Fibroblast of the aortic adventitia (primary cell): Measurements from ENCODE around the gene TSR3. TPM values are rescaled to one million over a fixed set of nuclear protein-coding genes. Genes with fewer than 3 reads are reported as not detected.

Experiments
- DNase-seq: peaks from one replicate; pipeline ENCODE4 v3.0.0-alpha.2; 2010; ENCODE audit warnings: low read depth
- H3K4me3 ChIP-seq: 2 replicates; pipeline ENCODE4 v1.5.1; 2011; ENCODE audit warnings: low read depth, mild to moderate bottlenecking, control low read depth, low read length, moderate library complexity
- total RNA-seq: library from RNA; depleted of rRNA; stranded (reverse); fragments of >200 nt; gene quantifications from 2 replicates; pipeline ENCODE4 v1.2.3, GENCODE V29; 2012; ENCODE audit warnings: low replicate concordance
- TF ChIP-seq, protein P1 (sequence below): IDR thresholded peaks from 2 replicates; pipeline ENCODE4 v1.5.1; 2011; ENCODE audit warnings: mild to moderate bottlenecking, low read length, control low read depth, inconsistent platforms; ENCODE audit not compliant: insufficient read depth

The TSR3 gene
- total RNA-seq, 1 donor = 49.3 TPM

- no peak for DNase-seq
- TF ChIP-seq, protein P1, sequence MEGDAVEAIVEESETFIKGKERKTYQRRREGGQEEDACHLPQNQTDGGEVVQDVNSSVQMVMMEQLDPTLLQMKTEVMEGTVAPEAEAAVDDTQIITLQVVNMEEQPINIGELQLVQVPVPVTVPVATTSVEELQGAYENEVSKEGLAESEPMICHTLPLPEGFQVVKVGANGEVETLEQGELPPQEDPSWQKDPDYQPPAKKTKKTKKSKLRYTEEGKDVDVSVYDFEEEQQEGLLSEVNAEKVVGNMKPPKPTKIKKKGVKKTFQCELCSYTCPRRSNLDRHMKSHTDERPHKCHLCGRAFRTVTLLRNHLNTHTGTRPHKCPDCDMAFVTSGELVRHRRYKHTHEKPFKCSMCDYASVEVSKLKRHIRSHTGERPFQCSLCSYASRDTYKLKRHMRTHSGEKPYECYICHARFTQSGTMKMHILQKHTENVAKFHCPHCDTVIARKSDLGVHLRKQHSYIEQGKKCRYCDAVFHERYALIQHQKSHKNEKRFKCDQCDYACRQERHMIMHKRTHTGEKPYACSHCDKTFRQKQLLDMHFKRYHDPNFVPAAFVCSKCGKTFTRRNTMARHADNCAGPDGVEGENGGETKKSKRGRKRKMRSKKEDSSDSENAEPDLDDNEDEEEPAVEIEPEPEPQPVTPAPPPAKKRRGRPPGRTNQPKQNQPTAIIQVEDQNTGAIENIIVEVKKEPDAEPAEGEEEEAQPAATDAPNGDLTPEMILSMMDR = no peak
These were observed 24.1 kb downstream of the TSR3 start for GRCh38 chr16:1327619-1327947.

DNA sequence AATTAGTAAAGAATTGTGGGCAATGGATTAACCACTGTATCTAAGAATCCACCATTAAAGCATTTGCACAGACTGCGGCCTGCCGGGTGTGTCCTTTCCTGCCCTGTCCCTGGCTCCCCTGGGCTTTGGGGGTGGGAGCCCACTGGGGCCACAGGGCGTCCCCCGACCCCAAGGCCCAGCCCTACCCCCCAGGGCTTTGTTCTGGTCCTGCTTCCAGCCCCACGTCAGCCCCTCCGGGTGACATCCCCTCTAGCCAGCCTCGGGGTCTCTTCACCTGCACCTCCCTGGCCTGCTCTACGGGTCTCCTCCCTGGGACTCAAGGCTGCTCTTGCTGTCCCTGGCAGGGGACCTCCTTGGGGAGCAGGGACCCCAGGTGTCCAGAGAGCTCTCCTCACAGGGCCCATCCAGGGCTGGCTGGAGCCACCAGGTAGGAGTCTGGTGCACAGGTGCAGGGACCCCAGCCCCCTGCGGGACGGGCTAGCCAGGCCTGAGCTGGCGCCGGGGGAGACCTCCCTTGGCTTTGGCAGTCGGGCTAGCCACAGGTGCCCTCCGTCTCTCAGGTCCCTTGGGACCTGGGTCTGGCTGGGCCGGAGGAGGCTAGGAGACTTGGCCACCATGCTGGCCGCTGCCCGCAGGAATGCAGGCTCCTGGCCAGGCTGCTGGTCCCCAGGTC is 24.6 kb downstream of the TSR3 start:
- TF ChIP-seq, protein P1 = no peak
- H3K4me3 ChIP-seq = no peak overlapping the region
- DNase-seq = no peak

More at GRCh38 chr16:1327619-1327947, 24.1 kb downstream of the TSR3 start:
- no peak overlapping the region for H3K4me3 ChIP-seq

GRCh38 chr16:1326391-1326790 is 25.3 kb downstream of the TSR3 start:
- H3K4me3 ChIP-seq = no peak overlapping the region
- TF ChIP-seq, protein P1 = no peak
- DNase-seq = no peak

GRCh38 chr16:1325673-1326371 is 25.9 kb downstream of the TSR3 start:
- TF ChIP-seq, protein P1 = no peak
- H3K4me3 ChIP-seq = no peak overlapping the region
- DNase-seq = no peak

DNA sequence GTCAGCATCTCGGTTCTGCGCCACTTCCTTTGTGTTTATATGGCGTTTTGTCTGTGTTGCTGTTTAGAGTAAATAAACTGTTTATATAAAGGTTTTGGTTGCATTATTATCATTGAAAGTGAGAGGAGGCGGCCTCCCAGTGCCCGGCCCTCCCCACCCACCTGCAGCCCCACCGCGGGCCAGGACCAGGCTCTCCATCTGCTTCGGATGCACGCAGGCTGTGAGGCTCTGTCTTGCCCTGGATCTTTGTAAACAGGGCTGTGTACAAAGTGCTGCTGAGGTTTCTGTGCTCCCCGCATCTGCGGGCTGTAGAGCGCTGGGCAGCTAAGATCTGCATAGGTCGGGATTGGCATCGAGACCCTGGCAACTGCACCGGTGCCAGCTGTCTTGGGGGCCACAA is 26.4 kb downstream of the TSR3 start:
- no peak overlapping the region for H3K4me3 ChIP-seq
- TF ChIP-seq, protein P1 = no peak
- DNase-seq = no peak

DNA sequence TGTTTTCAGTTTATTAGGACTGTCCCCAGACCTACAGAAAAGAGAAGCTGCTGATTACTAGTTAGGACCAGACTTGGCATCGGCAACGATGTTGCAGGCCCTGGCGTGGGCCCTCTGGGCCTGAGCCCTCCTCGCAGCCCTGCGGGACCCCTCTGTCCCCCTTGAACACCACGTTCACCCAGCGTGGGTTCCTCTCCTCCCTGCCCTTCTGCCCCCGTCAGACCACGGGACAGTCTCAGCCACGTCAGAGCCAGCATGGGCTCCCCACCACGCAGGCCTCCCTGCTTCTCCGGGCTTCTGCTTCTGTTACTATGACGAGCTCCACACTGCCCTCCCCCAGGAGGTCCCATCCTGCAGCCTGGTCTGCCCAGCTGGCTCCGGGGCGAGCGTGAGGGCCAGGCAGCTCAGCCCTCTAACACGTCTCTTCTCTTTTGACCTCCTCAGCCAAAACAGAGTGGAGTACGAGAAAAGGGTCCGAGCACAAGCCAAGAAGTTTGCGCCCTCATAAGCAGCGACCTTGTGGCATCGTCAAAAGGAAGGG is 27.3 kb downstream of the TSR3 start:
- TF ChIP-seq, protein P1 = no peak
- no peak for DNase-seq
- no peak overlapping the region for H3K4me3 ChIP-seq
